Thyroid gland (tissue), 4 donors: ENCODE results near the gene FNDC3B. TPM values are rescaled to one million over a fixed set of nuclear protein-coding genes. Genes with fewer than 3 reads are reported as not detected.
A peak's percentile ranks its signal among the peaks of the same experiment; 100 is the strongest.

Experiments used
- DNase-seq, 2 donors: peaks; one replicate each; pipeline ENCODE4 v3.0.0-alpha.2; 2019
- H3K27ac ChIP-seq, 3 donors: fragments of 200-600 bp; sonication (generic); 1 replicate in 2 of 3; 2 replicates in 1 of 3; pipeline ENCODE4 v1.5.1; 2016 to 2019; ENCODE audit warnings: mild to moderate bottlenecking in 1 of 3, moderate library complexity in 1 of 3
- H3K27me3 ChIP-seq: fragments of 200-600 bp; sonication (generic); one replicate; pipeline ENCODE4 v1.5.1; 2019
- H3K36me3 ChIP-seq, 2 donors: fragments of 200-600 bp; sonication (generic); one replicate each; pipeline ENCODE4 v1.5.1; 2016 to 2019
- H3K4me1 ChIP-seq, 2 donors: fragments of 200-600 bp; sonication (generic); one replicate each; pipeline ENCODE4 v1.5.1; 2017 to 2019
- H3K4me3 ChIP-seq, 3 donors: fragments of 200-600 bp; sonication (generic); replicated peaks in 1 of 3; 1 replicate in 2 of 3; 2 replicates in 1 of 3; pipeline ENCODE4 v1.5.1; 2016; ENCODE audit warnings: mild to moderate bottlenecking in 1 of 3
- H3K9me3 ChIP-seq: fragments of 200-600 bp; sonication (generic); one replicate; pipeline ENCODE4 v1.5.1; 2017
- POLR2A ChIP-seq, 2 donors: fragments of 450-650 bp; IDR thresholded peaks; one replicate each; pipeline ENCODE4 v1.6.1; 2017; ENCODE audit warnings: antibody characterized with exemption in 2 of 2, mild to moderate bottlenecking in 2 of 2, moderate library complexity in 1 of 2
- WGBS, 2 donors: methylation state at CpG; one replicate each; pipeline ENCODE4 v1.1.5; 2017; 5-methylcytosine and 5-hydroxymethylcytosine counted together
- intact Hi-C: fragments of 100-400 bp; cut with DNase I; formaldehyde crosslinking; loops from one replicate; pipeline ENCODE4 v1.15.1; 2023
- total RNA-seq, 4 donors: library from RNA; depleted of rRNA; stranded (reverse); fragments of >200 nt; gene quantifications; one replicate each; pipeline ENCODE4 v1.2.3, GENCODE V29; 2016
- TF ChIP-seq, protein P1 (sequence below), 6 experiments: fragments of 200-600 bp in 3 of 6; fragments of 450-650 bp in 3 of 6; sonication (generic) in 3 of 6; IDR thresholded peaks; one replicate each; pipeline ENCODE4 v1.5.1; 2016 to 2019; ENCODE audit warnings: antibody characterized with exemption in 6 of 6, mild to moderate bottlenecking in 2 of 6, inconsistent platforms in 1 of 6, moderate library complexity in 1 of 6

The FNDC3B gene
- total RNA-seq, 4 donors from 2014 or later = 118 to 172 (median 146) TPM

DNA sequence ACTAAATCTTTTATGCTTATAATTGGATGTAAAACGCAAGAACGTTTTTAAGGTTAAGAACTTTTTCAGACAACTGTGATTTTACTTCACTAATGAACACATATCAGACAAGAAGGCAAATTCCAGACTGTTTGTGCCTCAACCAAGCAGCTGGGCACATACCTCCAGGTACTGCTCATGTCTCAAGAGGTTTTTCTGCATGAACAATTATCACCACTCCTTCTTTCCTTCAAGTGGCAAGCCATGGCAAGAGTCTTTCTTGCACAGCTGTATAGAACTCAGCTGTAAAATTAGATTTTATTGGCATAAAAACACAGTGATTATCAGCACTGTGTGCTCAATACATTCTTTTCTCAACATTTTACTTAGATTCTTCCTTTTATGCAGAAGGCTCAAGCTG, 64.3 kb downstream of the FNDC3B start:
- peak overlapping the region; percentile 43 to 84 (median 80) for H3K27ac ChIP-seq
- peak; percentile 71 to 75 for DNase-seq
- intact Hi-C loops = no loop called here

GRCh38 chr3:172104471-172105072, 65.2 kb downstream of the FNDC3B start:
- Histone ChIP-seq H3K27me3 (no peaks in the 10 kb centered on the region), H3K4me3 (no peak overlapping the region), H3K9me3 (no peaks in the 10 kb centered on the region), H3K27ac (peak overlapping the region; percentile 43 to 84 (median 77)), H3K36me3 (no peaks in the 10 kb centered on the region), H3K4me1 (peaks cover 67 to 75% of the 10 kb centered on the region in 2 donors)
- DNase-seq = peak; percentile 68 to 77
- WGBS, 2 donors = 20 to 30% methylated on average over 2 of the region's 2 CpGs
- TF ChIP-seq POLR2A (IDR thresholded peaks at IDR 0.05) = peak in 1 of 2 donors; percentile 66
- TF ChIP-seq, protein P1, sequence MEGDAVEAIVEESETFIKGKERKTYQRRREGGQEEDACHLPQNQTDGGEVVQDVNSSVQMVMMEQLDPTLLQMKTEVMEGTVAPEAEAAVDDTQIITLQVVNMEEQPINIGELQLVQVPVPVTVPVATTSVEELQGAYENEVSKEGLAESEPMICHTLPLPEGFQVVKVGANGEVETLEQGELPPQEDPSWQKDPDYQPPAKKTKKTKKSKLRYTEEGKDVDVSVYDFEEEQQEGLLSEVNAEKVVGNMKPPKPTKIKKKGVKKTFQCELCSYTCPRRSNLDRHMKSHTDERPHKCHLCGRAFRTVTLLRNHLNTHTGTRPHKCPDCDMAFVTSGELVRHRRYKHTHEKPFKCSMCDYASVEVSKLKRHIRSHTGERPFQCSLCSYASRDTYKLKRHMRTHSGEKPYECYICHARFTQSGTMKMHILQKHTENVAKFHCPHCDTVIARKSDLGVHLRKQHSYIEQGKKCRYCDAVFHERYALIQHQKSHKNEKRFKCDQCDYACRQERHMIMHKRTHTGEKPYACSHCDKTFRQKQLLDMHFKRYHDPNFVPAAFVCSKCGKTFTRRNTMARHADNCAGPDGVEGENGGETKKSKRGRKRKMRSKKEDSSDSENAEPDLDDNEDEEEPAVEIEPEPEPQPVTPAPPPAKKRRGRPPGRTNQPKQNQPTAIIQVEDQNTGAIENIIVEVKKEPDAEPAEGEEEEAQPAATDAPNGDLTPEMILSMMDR (IDR thresholded peaks at IDR 0.05) = no peak
- intact Hi-C loops = no loop called here

More for the DNA sequence above, 64.3 kb downstream of the FNDC3B start:
- TF ChIP-seq POLR2A (IDR thresholded peaks at IDR 0.05) = no peak
- TF ChIP-seq, protein P1 (IDR thresholded peaks at IDR 0.05) = no peak
- Histone ChIP-seq H3K36me3 (no peaks in the 10 kb centered on the region), H3K9me3 (no peaks in the 10 kb centered on the region), H3K4me1 (peaks cover 70 to 82% of the 10 kb centered on the region in 2 donors), H3K4me3 (no peak overlapping the region), H3K27me3 (no peaks in the 10 kb centered on the region)
- WGBS, 2 donors = 21 to 28% methylated on average over 2 of the region's 2 CpGs

- Histone ChIP-seq H3K4me1 (peaks cover 60 to 69% of the 10 kb centered on the region in 2 donors), H3K36me3 (no peaks in the 10 kb centered on the region), H3K4me3 (no peak overlapping the region), H3K9me3 (no peaks in the 10 kb centered on the region), H3K27me3 (no peaks in the 10 kb centered on the region), H3K27ac (peak overlapping the region in 1 of 3 donors; percentile 21)
- intact Hi-C loops = no loop called here
- WGBS, 2 donors = 71 to 81% methylated on average over 4 of the region's 4 CpGs
- no peak for DNase-seq
- TF ChIP-seq, protein P1 (IDR thresholded peaks at IDR 0.05) = no peak
- no peak for TF ChIP-seq POLR2A (IDR thresholded peaks at IDR 0.05)
Measured at GRCh38 chr3:172106037-172106954, 66.9 kb downstream of the FNDC3B start.

DNA sequence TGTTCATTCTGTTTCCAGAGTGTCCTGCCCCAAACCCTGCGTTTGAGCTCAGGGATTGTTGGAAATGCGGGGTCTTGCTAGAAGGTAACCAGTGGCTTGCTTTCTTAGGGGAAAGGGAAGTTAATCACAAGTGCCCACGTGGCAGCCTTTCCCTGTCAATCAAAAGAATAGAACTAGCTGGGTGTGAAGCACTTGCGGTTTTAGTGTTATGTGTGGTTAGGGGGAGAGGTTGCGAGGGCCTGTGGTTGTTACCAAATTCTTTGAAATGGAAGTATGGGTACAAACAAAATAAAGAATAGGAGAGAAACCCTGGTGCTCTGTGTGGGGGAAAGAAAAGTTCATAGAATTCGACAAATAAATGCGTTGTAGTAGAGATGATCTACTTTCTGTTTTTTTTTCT, 67.6 kb downstream of the FNDC3B start:
- Histone ChIP-seq H3K4me3 (no peak overlapping the region), H3K9me3 (no peaks in the 10 kb centered on the region), H3K36me3 (no peaks in the 10 kb centered on the region), H3K4me1 (peaks cover 60 to 63% of the 10 kb centered on the region in 2 donors), H3K27ac (peak overlapping the region in 1 of 3 donors; percentile 21), H3K27me3 (no peaks in the 10 kb centered on the region)
- intact Hi-C loops = no loop called here
- 69 to 74% methylated on average over 7 of the region's 7 CpGs for WGBS, 2 donors
- peak; percentile 35 to 36 for DNase-seq
- TF ChIP-seq, protein P1 (IDR thresholded peaks at IDR 0.05) = no peak
- TF ChIP-seq POLR2A (IDR thresholded peaks at IDR 0.05) = no peak
